Left cardiac atrium (tissue), 4 donors: ENCODE results near the gene JPH4. TPM values are rescaled to one million over a fixed set of nuclear protein-coding genes. Genes with fewer than 3 reads are reported as not detected.
A peak's percentile ranks its signal among the peaks of the same experiment; 100 is the strongest.

Experiments used
- ATAC-seq, 2 donors: fragments of 200-7000 bp; cut with Tn5 transposase; one replicate each; pipeline ENCODE4 v1.9.1; 2020; ENCODE audit warnings: mild to moderate bottlenecking in 2 of 2, moderate library complexity in 2 of 2
- DNase-seq: peaks from one replicate; pipeline ENCODE4 v3.0.0-alpha.2; 2020
- intact Hi-C, 2 donors: fragments of 100-400 bp; cut with DNase I; formaldehyde crosslinking; loops; one replicate each; pipeline versions ENCODE4 v1.14.1 to v1.15.1; 2022 to 2023
- long read RNA-seq: library from polyadenylated mRNA; unstranded; transcript quantifications from one replicate; pipeline ENCODE4 v2.0.0, GENCODE V29; 2021
- total RNA-seq, 2 donors: library from RNA; stranded (reverse); fragmentation: NEBNext Ultra II Directional; extraction: Animal tissue kit (Norgen Biotek cat#: 25700); gene quantifications; one replicate each; pipeline ENCODE4 v1.2.1, GENCODE V29; 2021
- donor health status: DM: no; HTN: yes; CAD: no.
- donor health status: DM: no; HTN: yes; CAD: no; lungs with severe emphysema.
- donor health status: DM: yes; HTN: yes; CAD: no.
- donor health status: Dilated cardiomyopathy.

JPH4 gene
- total RNA-seq: under 1 TPM; 0.24 to 0.68 TPM
- long read RNA-seq: 0 reads

DNA sequence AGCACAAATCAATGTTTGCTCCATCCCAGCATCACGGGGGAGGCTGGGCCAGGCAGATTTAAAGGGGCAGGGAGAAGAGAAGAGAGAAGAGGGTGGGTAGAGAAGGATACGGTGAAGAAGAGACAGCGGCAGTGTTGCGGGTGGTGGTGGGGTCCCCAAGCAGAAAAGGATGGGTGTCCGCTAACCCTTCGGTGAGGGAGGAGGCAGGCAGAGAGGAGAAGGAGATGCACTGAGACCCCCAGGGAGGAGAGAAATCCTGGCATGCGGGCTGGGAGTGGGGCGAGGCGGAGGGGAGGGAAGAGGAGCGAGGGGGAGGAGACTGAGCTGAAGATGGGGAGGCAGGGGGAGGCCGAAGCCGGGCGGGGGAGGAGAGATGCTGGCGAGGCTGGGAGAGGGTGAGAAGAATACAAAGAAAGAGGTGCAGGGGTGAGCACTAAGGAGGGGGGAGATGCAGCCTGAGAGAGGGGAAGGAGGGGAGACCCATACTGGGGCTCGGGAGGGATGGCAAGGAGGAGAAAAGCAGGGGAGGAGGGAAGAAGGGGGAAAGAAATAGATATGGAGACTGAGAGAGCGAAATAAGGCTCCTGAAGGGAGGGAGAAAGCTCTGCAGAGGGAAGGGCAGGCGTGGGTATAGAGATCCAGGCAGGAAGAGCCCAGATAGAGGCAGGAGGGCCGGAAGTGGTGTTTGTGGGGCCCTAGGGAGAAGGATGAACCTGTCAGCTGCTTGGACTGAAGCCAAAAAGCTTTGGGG, at the start of gene JPH4:
Gene JPH4 (minus strand): TSS at position 231 of the 751 bp plus-strand sequence. CDS start 1,337 bp downstream, outside the sequence.
- no peak for DNase-seq
- ATAC-seq: peak in 1 of 2 donors; percentile 26
- intact Hi-C loops: no loop called here

GRCh38 chr14:23627961-23628360, 49.4 kb upstream of the JPH4 start:
- intact Hi-C loops: no loop called here
- ATAC-seq (no peak), DNase-seq (no peak)

DNA sequence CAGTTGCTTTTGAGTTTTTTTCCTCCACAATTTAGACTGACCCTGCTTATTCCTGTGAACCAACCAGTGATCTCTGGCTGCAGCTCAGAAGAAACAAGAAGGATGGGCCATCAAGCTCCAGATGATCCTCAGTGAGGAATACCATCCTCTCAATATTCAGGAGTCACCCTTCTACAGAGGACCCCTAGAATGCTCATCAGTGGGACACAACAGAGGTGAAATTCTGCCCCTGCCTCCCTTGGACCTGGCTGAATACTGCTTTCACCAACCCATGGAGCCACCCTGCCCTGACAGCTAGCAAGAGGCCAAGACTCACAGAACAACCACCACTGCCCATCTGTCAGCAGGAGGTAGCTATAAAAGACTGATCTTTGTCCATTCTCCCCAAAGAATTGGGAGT, 48.4 kb upstream of the JPH4 start:
- no peak for DNase-seq
- intact Hi-C loops: no loop called here
- no peak for ATAC-seq

GRCh38 chr14:23624830-23625404, 46.3 kb upstream of the JPH4 start:
- ATAC-seq (no peak), DNase-seq (no peak)
- intact Hi-C loops: no loop called here

DNA sequence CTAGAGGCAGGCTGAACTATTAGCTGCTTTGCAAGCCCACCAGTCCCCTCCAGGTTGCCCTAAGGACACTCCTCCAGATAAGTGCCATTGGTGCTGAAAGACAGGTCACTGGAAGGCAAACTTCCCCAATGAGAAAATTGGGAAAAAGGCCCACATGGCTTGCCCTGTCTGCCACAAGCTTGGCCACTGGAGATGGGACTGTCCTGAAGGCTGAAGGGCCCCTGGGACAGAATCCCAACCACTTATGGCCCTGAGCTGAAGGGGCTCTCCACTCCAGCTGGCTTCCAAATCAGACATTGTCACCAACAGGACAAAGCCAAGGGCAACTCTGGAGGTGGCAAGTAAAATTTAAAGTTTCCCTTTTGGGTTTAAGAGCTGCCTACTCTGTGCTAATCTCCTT, 45.4 kb upstream of the JPH4 start:
- DNase-seq: no peak
- intact Hi-C loops: no loop called here

GRCh38 chr14:23622990-23623389, 44.4 kb upstream of the JPH4 start:
- ATAC-seq (no peak), DNase-seq (no peak)
- intact Hi-C loops: no loop called here

More for the DNA sequence above, 45.4 kb upstream of the JPH4 start:
- no peak for ATAC-seq

DNA sequence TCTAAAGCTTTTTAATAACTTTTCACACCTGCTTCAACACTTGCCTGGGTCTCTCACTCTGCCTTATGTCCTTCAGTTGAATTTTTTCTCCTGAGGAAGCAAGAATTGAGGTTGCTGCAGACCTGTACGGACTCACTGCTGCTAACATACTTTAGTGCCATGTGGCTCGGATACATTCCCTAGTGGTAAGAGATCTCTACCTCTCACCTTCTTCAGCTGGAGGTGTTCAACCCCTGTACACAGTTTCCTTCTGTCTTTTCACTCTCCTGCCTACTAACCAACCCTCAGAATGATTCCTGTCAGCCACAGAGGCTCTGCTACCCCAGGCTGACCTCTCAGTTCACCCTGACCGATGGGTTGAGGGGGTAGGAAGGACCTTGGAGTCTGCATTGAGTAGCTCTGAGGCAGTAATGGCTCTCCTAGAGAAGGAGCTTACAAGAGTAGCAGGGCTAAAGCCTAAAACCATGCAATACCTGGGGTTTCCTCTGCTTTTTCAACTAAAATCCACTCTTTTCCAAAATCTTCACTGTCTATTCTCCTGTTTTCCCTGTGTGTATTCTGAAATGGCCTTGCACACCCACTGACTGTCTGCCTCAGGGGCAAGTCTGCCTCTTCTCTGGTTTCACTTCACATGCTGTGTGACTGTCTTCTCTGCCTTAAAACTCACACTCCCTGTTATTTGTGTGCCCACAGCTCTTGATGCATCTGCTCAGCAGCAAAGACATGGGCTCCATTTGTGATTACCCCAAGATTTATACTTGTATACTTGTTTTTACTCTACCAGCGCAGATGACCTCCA, 43.5 kb upstream of the JPH4 start:
- intact Hi-C loops: no loop called here
- ATAC-seq (no peak), DNase-seq (no peak)

- DNase-seq (no peak), ATAC-seq (no peak)
- intact Hi-C loops: no loop called here
Measured at GRCh38 chr14:23621204-23621931, 42.8 kb upstream of the JPH4 start.

DNA sequence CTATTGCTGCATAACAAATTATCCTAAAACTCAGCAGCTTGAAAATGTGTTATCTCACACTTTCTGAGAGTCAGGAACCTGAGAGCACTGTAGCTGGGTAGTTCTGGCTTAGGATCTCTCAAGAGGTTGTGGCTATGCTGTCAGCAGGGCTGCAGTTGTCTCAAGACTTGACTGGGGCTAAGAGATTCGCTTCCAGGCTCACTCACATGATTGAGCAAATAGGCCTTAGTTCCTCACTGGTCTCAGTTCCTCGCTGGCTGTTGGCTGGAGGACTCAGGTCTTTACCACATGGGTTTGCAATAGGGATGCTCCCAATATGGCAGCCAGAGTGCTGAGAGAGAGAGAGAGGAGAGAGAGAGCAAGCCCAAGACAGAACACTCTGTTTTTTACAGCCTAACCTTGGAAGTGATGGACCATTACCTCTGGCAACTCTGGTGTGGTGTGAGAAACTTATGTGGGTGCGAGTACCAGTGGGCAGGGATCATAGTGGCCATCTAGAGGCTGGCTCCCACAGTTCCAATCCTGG, 41.6 kb upstream of the JPH4 start:
- intact Hi-C loops: no loop called here
- ATAC-seq: no peak

DNA sequence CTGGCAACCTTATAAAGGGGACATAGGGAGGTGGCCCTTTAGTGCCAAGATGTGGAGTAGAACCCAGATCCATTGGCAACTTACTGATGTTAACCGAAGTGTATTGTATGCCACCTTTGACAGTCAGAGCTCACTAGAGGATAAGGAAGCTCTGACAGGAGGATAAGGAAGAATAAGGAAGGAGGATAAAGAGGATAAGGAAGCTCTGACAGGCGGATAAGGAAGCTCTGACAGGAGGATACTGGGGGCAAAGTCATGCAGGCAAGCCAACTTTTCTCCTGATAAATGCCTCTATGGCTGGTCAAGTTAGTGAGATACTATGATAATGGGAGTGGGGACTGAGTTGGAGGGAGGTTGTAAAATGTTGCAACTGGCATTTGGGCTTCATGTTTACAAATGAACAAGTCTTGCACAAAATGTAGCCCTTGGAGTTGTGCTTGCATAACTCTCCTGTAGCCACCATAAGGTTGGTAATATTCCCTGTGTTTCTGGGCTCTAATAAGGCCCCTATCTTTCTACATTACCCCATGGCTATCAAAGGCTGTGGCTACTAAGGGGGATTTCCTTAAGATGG, 39.9 kb upstream of the JPH4 start:
- ATAC-seq: no peak
- no peak for DNase-seq
- intact Hi-C loops: no loop called here

More for the DNA sequence above, 41.6 kb upstream of the JPH4 start:
- no peak for DNase-seq

- intact Hi-C loops: no loop called here
- no peak for DNase-seq
- no peak for ATAC-seq
Measured at GRCh38 chr14:23617539-23617938, 38.9 kb upstream of the JPH4 start.

DNA sequence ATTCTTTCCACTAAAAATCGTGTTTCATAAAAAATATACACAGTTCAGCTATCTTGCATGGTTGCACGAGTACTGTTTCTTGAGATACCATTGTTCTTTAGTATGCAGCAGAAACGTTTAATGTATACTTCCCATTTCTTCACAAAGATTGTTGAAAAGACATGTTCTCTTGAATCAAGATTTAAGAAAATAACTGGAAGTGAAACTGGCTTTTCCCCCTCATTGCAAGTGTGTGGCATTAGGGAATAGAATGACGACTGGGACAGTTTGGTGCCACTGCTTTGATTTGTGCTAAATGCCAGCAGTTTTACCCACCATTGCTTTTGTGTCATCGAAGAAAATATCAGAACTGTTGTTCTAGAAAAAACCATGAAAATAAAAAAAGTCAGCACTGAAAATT, 37.3 kb upstream of the JPH4 start:
- DNase-seq: no peak
- intact Hi-C loops: no loop called here
- ATAC-seq: no peak

DNA sequence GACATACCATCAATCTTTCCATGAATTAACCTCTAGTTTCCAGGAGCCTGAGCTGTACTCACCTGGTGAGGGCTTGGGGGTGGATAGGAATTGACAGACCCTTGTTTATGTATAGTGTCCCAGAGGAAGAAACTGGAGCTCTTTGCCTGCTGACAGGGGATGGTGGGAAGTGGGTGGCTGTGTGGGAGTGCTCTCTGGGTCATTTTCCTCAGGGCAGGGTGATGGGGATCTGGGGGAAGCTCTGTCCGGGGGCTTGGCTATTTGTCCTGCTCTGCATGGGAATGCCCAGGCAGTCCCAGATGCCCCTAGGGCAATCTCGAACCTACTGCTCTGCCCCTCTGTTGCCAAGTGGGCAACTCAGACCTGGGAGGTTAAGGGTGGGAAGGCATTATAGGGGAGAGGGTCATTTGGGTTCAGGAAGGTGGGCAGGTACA, 35.8 kb upstream of the JPH4 start:
- intact Hi-C loops: no loop called here

GRCh38 chr14:23613242-23614070, 34.9 kb upstream of the JPH4 start:
- ATAC-seq (no peak), DNase-seq (no peak)
- intact Hi-C loops: no loop called here

More for the DNA sequence above, 35.8 kb upstream of the JPH4 start:
- no peak for ATAC-seq
- DNase-seq: no peak

DNA sequence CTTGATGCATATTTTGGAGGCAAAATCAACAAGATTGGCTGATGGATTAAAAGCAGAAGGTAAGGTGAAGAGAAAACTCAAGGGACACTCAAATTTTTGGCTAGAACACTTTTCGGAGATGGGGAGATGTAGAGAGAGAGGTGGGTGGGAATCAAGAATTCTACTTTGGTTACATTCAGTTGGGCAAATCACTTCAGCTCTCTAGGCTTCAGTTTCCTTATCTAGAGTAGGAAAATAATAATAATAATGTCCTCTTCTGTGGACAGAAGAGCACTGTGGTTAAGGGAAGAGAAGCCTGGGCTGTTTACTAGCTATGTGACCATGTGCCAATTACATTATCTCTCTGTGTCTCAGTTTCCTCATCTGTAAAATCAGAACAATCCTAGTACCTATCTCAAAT, 34.2 kb upstream of the JPH4 start:
- DNase-seq: no peak
- ATAC-seq: no peak
- intact Hi-C loops: no loop called here

DNA sequence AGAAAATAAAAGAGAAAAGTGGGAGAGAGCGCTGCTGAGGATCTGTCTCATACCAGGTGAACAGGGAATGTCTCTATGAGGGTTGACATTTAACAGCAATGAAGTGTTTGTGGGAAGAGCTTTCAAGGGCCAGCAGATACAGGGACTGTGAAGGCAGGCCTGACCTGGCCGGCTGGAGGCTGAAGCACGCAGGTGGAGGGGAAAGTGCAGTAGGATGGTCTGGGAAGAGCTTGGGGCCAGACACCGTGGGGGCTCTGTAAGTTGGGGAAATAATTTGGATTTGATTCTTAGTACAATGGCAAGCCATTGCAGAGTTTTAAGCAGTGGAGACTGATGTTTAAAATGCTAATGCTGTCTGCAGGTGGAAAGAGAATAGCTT, 33.8 kb upstream of the JPH4 start:
- intact Hi-C loops: no loop called here
- no peak for DNase-seq
- no peak for ATAC-seq

DNA sequence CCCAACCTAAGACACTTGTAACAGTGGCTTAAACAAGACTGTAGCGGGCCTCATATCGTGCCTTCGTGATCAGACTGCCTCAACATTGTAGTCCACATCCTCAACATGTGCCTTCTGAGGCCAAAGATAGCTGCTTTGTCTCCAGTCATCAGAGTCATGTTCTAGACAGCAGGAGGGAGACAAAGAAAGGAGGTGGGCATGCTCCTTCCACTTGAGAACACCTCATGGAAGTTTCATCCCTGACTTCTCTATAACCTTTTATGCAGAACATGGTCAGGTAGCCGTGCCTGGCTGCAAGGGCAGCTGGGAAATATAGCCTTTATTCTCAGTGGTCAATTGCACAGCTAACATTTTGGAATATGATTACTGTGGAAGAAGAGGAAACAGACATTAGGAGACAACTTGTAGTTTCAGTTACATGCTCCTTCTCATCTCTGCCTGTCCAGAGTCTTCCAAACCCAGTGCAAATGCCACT, 32.3 kb upstream of the JPH4 start:
- intact Hi-C loops: no loop called here
- no peak for ATAC-seq
- DNase-seq: no peak
